DOHH2 (cell line): ENCODE data around the gene ACSF2.

Experiments
- H3F3A ChIP-seq: fragments of 200-600 bp; sonication (generic), shearing (Covaris generic); 2 replicates; pipeline ENCODE4 v1.6.0; 2016; ENCODE audit warnings: antibody characterized with exemption, mild to moderate bottlenecking; ENCODE audit not compliant: control insufficient read depth, insufficient read depth
- H3K27ac ChIP-seq: fragments of 200-600 bp; sonication (generic); 2 replicates; pipeline ENCODE4 v1.5.1; 2014; ENCODE audit warnings: low read depth, mild to moderate bottlenecking, low read length, moderate library complexity
- H3K27me3 ChIP-seq: fragments of 200-600 bp; sonication (generic); 2 replicates; pipeline ENCODE4 v1.6.1; 2014; ENCODE audit warnings: mild to moderate bottlenecking, low read length, mixed read lengths; ENCODE audit not compliant: control insufficient read depth
- H3K36me3 ChIP-seq: fragments of 200-600 bp; sonication (generic); 2 replicates; pipeline ENCODE4 v1.6.1; 2014; ENCODE audit warnings: mild to moderate bottlenecking, low read length, moderate library complexity, mixed read lengths; ENCODE audit not compliant: control insufficient read depth
- H3K4me1 ChIP-seq: fragments of 200-600 bp; sonication (generic); 2 replicates; pipeline ENCODE4 v1.6.1; 2014; ENCODE audit warnings: mild to moderate bottlenecking, low read length, mixed read lengths; ENCODE audit not compliant: control insufficient read depth
- H3K4me2 ChIP-seq: fragments of 200-600 bp; sonication (generic); 2 replicates; pipeline ENCODE4 v1.6.0; 2014; ENCODE audit warnings: mild to moderate bottlenecking, low read length, moderate library complexity
- H3K4me3 ChIP-seq: fragments of 200-600 bp; sonication (generic); 2 replicates; pipeline ENCODE4 v1.5.1; 2014; ENCODE audit warnings: mild to moderate bottlenecking, low read length, mixed read lengths
- H3K79me2 ChIP-seq: fragments of 200-600 bp; sonication (generic); 2 replicates; pipeline ENCODE4 v1.6.1; 2014; ENCODE audit warnings: mild to moderate bottlenecking, low read length, mixed read lengths; ENCODE audit not compliant: control insufficient read depth
- H3K9me2 ChIP-seq: fragments of 200-600 bp; sonication (generic); replicated peaks from 2 replicates; pipeline ENCODE4 v1.6.1; 2014; ENCODE audit warnings: mild to moderate bottlenecking, low read length, mixed read lengths; ENCODE audit not compliant: control insufficient read depth
- H3K9me3 ChIP-seq: fragments of 200-600 bp; sonication (generic); 2 replicates; pipeline ENCODE4 v1.6.1; 2014; ENCODE audit warnings: antibody characterized with exemption, low read length, mixed read lengths; ENCODE audit not compliant: control insufficient read depth, insufficient read depth
- H4K20me1 ChIP-seq: fragments of 200-600 bp; sonication (generic); 2 replicates; pipeline ENCODE4 v1.6.0; 2014; ENCODE audit warnings: low read depth, mild to moderate bottlenecking, antibody characterized with exemption, low read length, moderate library complexity; ENCODE audit not compliant: control insufficient read depth, insufficient read depth
- EZH2phosphoT487 ChIP-seq: fragments of 200-600 bp; sonication (generic); IDR thresholded peaks from 2 replicates; pipeline ENCODE4 v1.6.1; 2017; ENCODE audit warnings: borderline replicate concordance, mild to moderate bottlenecking, antibody characterized with exemption, low read length, moderate library complexity, mixed read lengths
- TF ChIP-seq, protein P1 (sequence below): fragments of 200-600 bp; sonication (generic); IDR thresholded peaks from one replicate; pipeline ENCODE4 v1.5.1; 2014; ENCODE audit warnings: antibody characterized with exemption, mild to moderate bottlenecking, low read depth, low read length; ENCODE audit not compliant: poor library complexity, severe bottlenecking

ACSF2 gene

GRCh38 chr17:50439008-50439407 is 13.0 kb downstream of the ACSF2 start:
- H3K4me2 ChIP-seq, result no peak overlapping the region
- H3F3A ChIP-seq, result no peaks in the 10 kb centered on the region
- H3K79me2 ChIP-seq, result no peaks in the 10 kb centered on the region
- no peaks in the 10 kb centered on the region for H3K4me1 ChIP-seq
- H4K20me1 ChIP-seq, result no peaks in the 10 kb centered on the region
- no peaks in the 10 kb centered on the region for H3K27me3 ChIP-seq
- H3K27ac ChIP-seq, result no peak overlapping the region
- H3K4me3 ChIP-seq, result no peak overlapping the region
- H3K9me2 ChIP-seq, result no peaks in the 10 kb centered on the region
- TF ChIP-seq EZH2phosphoT487, result no peak
- TF ChIP-seq, protein P1, sequence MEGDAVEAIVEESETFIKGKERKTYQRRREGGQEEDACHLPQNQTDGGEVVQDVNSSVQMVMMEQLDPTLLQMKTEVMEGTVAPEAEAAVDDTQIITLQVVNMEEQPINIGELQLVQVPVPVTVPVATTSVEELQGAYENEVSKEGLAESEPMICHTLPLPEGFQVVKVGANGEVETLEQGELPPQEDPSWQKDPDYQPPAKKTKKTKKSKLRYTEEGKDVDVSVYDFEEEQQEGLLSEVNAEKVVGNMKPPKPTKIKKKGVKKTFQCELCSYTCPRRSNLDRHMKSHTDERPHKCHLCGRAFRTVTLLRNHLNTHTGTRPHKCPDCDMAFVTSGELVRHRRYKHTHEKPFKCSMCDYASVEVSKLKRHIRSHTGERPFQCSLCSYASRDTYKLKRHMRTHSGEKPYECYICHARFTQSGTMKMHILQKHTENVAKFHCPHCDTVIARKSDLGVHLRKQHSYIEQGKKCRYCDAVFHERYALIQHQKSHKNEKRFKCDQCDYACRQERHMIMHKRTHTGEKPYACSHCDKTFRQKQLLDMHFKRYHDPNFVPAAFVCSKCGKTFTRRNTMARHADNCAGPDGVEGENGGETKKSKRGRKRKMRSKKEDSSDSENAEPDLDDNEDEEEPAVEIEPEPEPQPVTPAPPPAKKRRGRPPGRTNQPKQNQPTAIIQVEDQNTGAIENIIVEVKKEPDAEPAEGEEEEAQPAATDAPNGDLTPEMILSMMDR, result no peak
- H3K9me3 ChIP-seq, result no peaks in the 10 kb centered on the region
- no peaks in the 10 kb centered on the region for H3K36me3 ChIP-seq

DNA sequence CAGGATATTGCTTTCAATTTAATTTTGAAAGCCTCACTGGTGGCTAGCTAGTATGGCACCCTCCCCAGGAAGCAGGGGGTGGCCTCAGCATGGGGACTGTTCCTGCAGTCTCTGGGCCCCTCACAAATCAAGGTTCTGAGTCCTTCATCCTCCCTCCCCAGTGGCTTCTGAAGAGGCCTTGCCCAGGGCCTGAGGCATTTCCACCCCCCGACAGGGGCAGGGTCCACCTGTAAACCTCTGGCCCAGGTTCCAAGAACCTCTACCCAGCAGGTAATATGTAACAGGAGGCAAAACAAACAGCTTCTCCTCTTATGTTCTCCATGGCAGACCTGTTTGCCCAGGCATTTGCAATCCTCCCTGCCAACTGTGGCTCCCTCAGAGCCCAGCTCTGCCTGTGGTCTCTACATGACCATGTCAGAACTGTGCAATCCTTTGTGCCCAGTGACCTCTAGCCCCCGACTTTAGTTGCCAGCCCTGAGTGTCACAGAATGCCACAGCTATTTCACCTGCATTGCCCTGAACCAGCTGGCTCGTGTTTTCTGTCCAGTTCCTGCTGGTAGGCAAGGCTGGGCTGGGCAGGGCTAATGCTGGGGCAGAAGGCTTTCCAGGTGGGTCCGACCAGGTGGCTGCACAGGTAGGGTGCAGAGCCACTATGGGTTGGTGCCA is 14.3 kb downstream of the ACSF2 start:
- Histone ChIP-seq H3F3A (no peaks in the 10 kb centered on the region), H3K27ac (no peak overlapping the region)

GRCh38 chr17:50440838-50441829 is 15.1 kb downstream of the ACSF2 start:
- H3K36me3 ChIP-seq, result no peaks in the 10 kb centered on the region

More for the DNA sequence above, 14.3 kb downstream of the ACSF2 start:
- H4K20me1 ChIP-seq, result no peaks in the 10 kb centered on the region
- H3K79me2 ChIP-seq, result no peaks in the 10 kb centered on the region
- no peak for TF ChIP-seq EZH2phosphoT487
- TF ChIP-seq, protein P1, result no peak
- no peaks in the 10 kb centered on the region for H3K4me1 ChIP-seq
- no peak overlapping the region for H3K4me2 ChIP-seq
- H3K27me3 ChIP-seq, result no peaks in the 10 kb centered on the region
- H3K9me3 ChIP-seq, result no peaks in the 10 kb centered on the region
- H3K4me3 ChIP-seq, result no peak overlapping the region
- no peaks in the 10 kb centered on the region for H3K9me2 ChIP-seq
- no peaks in the 10 kb centered on the region for H3K36me3 ChIP-seq

More at GRCh38 chr17:50440838-50441829, 15.1 kb downstream of the ACSF2 start:
- TF ChIP-seq, protein P1, result no peak
- TF ChIP-seq EZH2phosphoT487, result no peak
- Histone ChIP-seq H3K4me3 (no peak overlapping the region), H4K20me1 (no peaks in the 10 kb centered on the region), H3K9me2 (no peaks in the 10 kb centered on the region), H3K4me2 (no peak overlapping the region), H3K79me2 (no peaks in the 10 kb centered on the region), H3K27ac (no peak overlapping the region), H3F3A (no peaks in the 10 kb centered on the region), H3K27me3 (no peaks in the 10 kb centered on the region), H3K4me1 (no peaks in the 10 kb centered on the region), H3K9me3 (no peaks in the 10 kb centered on the region)
